HepG2 (cell line): ENCODE results near the gene FUT6. TPM values are rescaled to one million over a fixed set of nuclear protein-coding genes. Genes with fewer than 3 reads are reported as not detected.

Experiments
- ADNP ChIP-seq: sonication (generic); formaldehyde crosslinking; IDR thresholded peaks from 2 replicates; pipeline ENCODE4 v1.4.0; 2020; ENCODE audit warnings: missing genetic modification reagents
- ARID2 ChIP-seq: sonication (generic); formaldehyde crosslinking; IDR thresholded peaks from 2 replicates; pipeline ENCODE4 v1.8.1; 2022; ENCODE audit warnings: mild to moderate bottlenecking, missing genetic modification reagents, borderline replicate concordance
- JUN ChIP-seq: sonication (generic); formaldehyde crosslinking; IDR thresholded peaks from 2 replicates; pipeline ENCODE4 v1.4.0; 2020; ENCODE audit warnings: mild to moderate bottlenecking, missing genetic modification reagents
- MEIS2 ChIP-seq: sonication (generic); formaldehyde crosslinking; IDR thresholded peaks from 2 replicates; pipeline ENCODE4 v1.9.0; 2021; ENCODE audit warnings: mild to moderate bottlenecking, missing genetic modification reagents
- MLXIP ChIP-seq: sonication (generic); formaldehyde crosslinking; IDR thresholded peaks from 2 replicates; pipeline ENCODE4 v1.9.0; 2021; ENCODE audit warnings: missing genetic modification reagents, borderline replicate concordance
- MZF1 ChIP-seq: sonication (generic); formaldehyde crosslinking; IDR thresholded peaks from 2 replicates; pipeline ENCODE4 v1.8.1; 2023; ENCODE audit warnings: mild to moderate bottlenecking, missing genetic modification reagents, borderline replicate concordance
- NFIC ChIP-seq: IDR thresholded peaks from 2 replicates; pipeline ENCODE4 v1.6.1; 2012; ENCODE audit warnings: mild to moderate bottlenecking, low read length, inconsistent platforms
- PLRG1 ChIP-seq: fragments of 450-650 bp; conservative IDR thresholded peaks from 2 replicates; pipeline ENCODE4 v1.6.1; 2016
- SIN3A ChIP-seq: IDR thresholded peaks from 2 replicates; pipeline ENCODE4 v1.6.1; 2011; ENCODE audit warnings: low read depth, mild to moderate bottlenecking, control low read depth, low read length, borderline replicate concordance
- SRSF9 ChIP-seq: fragments of 200-400 bp; formaldehyde crosslinking; IDR thresholded peaks from 2 replicates; pipeline ENCODE4 v1.6.1; 2018; ENCODE audit warnings: borderline replicate concordance, mild to moderate bottlenecking, low read depth, low read length; ENCODE audit not compliant: insufficient read depth, poor library complexity, severe bottlenecking
- SSRP1 ChIP-seq: IDR thresholded peaks from 2 replicates; pipeline ENCODE4 v1.6.1; 2016; ENCODE audit warnings: control low read depth
- ZFP36 ChIP-seq: fragments of 150-350 bp; IDR thresholded peaks from 2 replicates; pipeline ENCODE4 v1.6.1; 2018; ENCODE audit warnings: borderline replicate concordance, low read length, low read depth; ENCODE audit not compliant: partially characterized antibody
- ZKSCAN8 ChIP-seq: IDR thresholded peaks from 2 replicates; pipeline ENCODE4 v1.6.1; 2016; ENCODE audit warnings: borderline replicate concordance, missing genetic modification reagents, missing compliant biosample characterization
- ZNF350 ChIP-seq: sonication (generic); formaldehyde crosslinking; IDR thresholded peaks from 2 replicates; pipeline ENCODE4 v1.4.0; 2020; ENCODE audit warnings: mild to moderate bottlenecking, low read depth, missing genetic modification reagents, borderline replicate concordance
- ZNF484 ChIP-seq: sonication (generic); formaldehyde crosslinking; IDR thresholded peaks from 2 replicates; pipeline ENCODE4 v1.5.1; 2020; ENCODE audit warnings: mild to moderate bottlenecking, low read depth, missing genetic modification reagents, borderline replicate concordance
- ZNF556 ChIP-seq: sonication (generic); formaldehyde crosslinking; IDR thresholded peaks from 2 replicates; pipeline ENCODE4 v1.4.0; 2020; ENCODE audit warnings: mild to moderate bottlenecking, missing genetic modification reagents, borderline replicate concordance
- ZNF644 ChIP-seq: IDR thresholded peaks from 2 replicates; pipeline ENCODE4 v1.6.1; 2016; ENCODE audit warnings: low read depth
- ZNF772 ChIP-seq: sonication (generic); formaldehyde crosslinking; IDR thresholded peaks from 2 replicates; pipeline ENCODE4 v1.5.0; 2020; ENCODE audit warnings: mild to moderate bottlenecking, missing genetic modification reagents
- ZNF879 ChIP-seq: sonication (generic); formaldehyde crosslinking; IDR thresholded peaks from 2 replicates; pipeline ENCODE4 v1.8.1; 2023; ENCODE audit warnings: missing genetic modification reagents
- polyA plus RNA-seq, 8 experiments: library from polyadenylated mRNA; depleted of rRNA in 3 of 8; stranded (reverse) in 7 of 8; unstranded in 1 of 8; fragments of >200 nt; fragmentation: Illumina TruSeq in 4 of 8; extraction: Trizol in 4 of 8; gene quantifications; 2 replicates each; pipeline versions ENCODE4 v1.2.1 to v1.2.3, GENCODE V29; 2011 to 2016; ENCODE audit warnings: low read depth in 4 of 8, missing spikeins in 1 of 8, mixed read lengths in 1 of 8; ENCODE audit not compliant: insufficient read depth in 1 of 8
- total RNA-seq, 5 experiments: library from RNA; depleted of rRNA; stranded (reverse); fragments of >200 nt; fragmentation: Illumina TruSeq; extraction: Trizol; gene quantifications; 2 replicates each; pipeline ENCODE4 v1.2.3, GENCODE V29; 2016; ENCODE audit warnings: low read depth in 1 of 5
- TF ChIP-seq, protein P1 (sequence below): sonication (generic); formaldehyde crosslinking; IDR thresholded peaks from 2 replicates; pipeline ENCODE4 v1.9.0; 2021; ENCODE audit warnings: missing genetic modification reagents, borderline replicate concordance
- TF ChIP-seq, protein P2 (sequence below): sonication (generic); formaldehyde crosslinking; IDR thresholded peaks from 2 replicates; pipeline ENCODE4 v1.4.0; 2020; ENCODE audit warnings: missing genetic modification reagents

FUT6 gene
- total and polyA plus RNA-seq, 2 of the 13 experiments (the other 11 are each of a cell fraction or from before 2014, with no cell fraction given) = 8.2 to 27.7 TPM

GRCh38 chr19:5870986-5871394 lies 31.5 kb upstream of the FUT6 start (continued):
- no peak; the same call in 1 of the 2 replicates for TF ChIP-seq MLXIP (CRISPR knock-in tag)
- TF ChIP-seq ZNF772 (CRISPR knock-in tag) = peak; percentile 69; the same call in 1 of the 2 replicates
- peak; percentile 95 for TF ChIP-seq ZKSCAN8 (CRISPR knock-in tag)
- TF ChIP-seq ADNP = peak; percentile 98
- TF ChIP-seq ZNF644 (CRISPR knock-in tag) = peak; percentile 73; the same call in 1 of the 2 replicates
- TF ChIP-seq, protein P1, sequence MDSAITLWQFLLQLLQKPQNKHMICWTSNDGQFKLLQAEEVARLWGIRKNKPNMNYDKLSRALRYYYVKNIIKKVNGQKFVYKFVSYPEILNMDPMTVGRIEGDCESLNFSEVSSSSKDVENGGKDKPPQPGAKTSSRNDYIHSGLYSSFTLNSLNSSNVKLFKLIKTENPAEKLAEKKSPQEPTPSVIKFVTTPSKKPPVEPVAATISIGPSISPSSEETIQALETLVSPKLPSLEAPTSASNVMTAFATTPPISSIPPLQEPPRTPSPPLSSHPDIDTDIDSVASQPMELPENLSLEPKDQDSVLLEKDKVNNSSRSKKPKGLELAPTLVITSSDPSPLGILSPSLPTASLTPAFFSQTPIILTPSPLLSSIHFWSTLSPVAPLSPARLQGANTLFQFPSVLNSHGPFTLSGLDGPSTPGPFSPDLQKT (CRISPR knock-in tag) = no peak
- peak; percentile 83; the same call in 1 of the 2 replicates for TF ChIP-seq ARID2 (CRISPR knock-in tag)
- TF ChIP-seq PLRG1 = no peak
- no peak for TF ChIP-seq ZNF879 (CRISPR knock-in tag)
- no peak for TF ChIP-seq SRSF9
- no peak for TF ChIP-seq ZFP36
- peak; percentile 90 for TF ChIP-seq NFIC
- no peak for TF ChIP-seq SSRP1 (CRISPR knock-in tag)
- TF ChIP-seq, protein P2, sequence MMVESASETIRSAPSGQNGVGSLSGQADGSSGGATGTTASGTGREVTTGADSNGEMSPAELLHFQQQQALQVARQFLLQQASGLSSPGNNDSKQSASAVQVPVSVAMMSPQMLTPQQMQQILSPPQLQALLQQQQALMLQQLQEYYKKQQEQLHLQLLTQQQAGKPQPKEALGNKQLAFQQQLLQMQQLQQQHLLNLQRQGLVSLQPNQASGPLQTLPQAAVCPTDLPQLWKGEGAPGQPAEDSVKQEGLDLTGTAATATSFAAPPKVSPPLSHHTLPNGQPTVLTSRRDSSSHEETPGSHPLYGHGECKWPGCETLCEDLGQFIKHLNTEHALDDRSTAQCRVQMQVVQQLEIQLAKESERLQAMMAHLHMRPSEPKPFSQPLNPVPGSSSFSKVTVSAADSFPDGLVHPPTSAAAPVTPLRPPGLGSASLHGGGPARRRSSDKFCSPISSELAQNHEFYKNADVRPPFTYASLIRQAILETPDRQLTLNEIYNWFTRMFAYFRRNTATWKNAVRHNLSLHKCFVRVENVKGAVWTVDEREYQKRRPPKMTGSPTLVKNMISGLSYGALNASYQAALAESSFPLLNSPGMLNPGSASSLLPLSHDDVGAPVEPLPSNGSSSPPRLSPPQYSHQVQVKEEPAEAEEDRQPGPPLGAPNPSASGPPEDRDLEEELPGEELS (CRISPR knock-in tag) = peak; percentile 98
- peak; percentile 65; the same call in 1 of the 2 replicates for TF ChIP-seq JUN (CRISPR knock-in tag)
- no peak for TF ChIP-seq SIN3A
- peak; percentile 83; the same call in 1 of the 2 replicates for TF ChIP-seq MEIS2
- TF ChIP-seq ZNF484 = no peak
- peak; percentile 78; the same call in 1 of the 2 replicates for TF ChIP-seq ZNF556
- TF ChIP-seq MZF1 (CRISPR knock-in tag) = no peak; the same call in 1 of the 2 replicates
- peak; percentile 88 for TF ChIP-seq ZNF350 (CRISPR knock-in tag)
